Inferior parietal cortex (tissue), 1 donor: ENCODE results near the gene CAMK2B.
"Not testable (repeated sequence)": the region's sequence is repeated elsewhere in the genome, so short reads cannot be mapped to it uniquely, and the experiment has no call there.

Experiments used
- DNase-seq: peaks from one replicate; pipeline ENCODE4 v3.0.0-alpha.2; 2016; ENCODE audit errors: extremely low spot score

Gene CAMK2B

GRCh38 chr7:44172352-44172751, 153.0 kb downstream of the CAMK2B start:
- no peak for DNase-seq

GRCh38 chr7:44171901-44172300, 153.5 kb downstream of the CAMK2B start:
- not testable (repeated sequence) for DNase-seq

- no peak for DNase-seq
These were observed 157.5 kb downstream of the CAMK2B start for GRCh38 chr7:44167920-44168319.
